SK-N-SH (cell line): ENCODE results near the gene IL10RA. TPM values are rescaled to one million over a fixed set of nuclear protein-coding genes. Genes with fewer than 3 reads are reported as not detected.

Source experiments
- CTCF ChIA-PET: fragments of 300-600, 350-600 bp; formaldehyde crosslinking; extraction: SDS; loops from one replicate; lab custom pipeline; 2021; lab: Yijun Ruan, JAX
- POLR2A ChIA-PET: fragments of 350-600 bp; sonication (Branson Sonifier 250); formaldehyde crosslinking; extraction: SDS; loops from one replicate; lab custom pipeline; 2020; ENCODE audit warnings: antibody characterized with exemption, inconsistent platforms; lab: Yijun Ruan, JAX
- DNase-seq: peaks from one replicate; pipeline ENCODE4 v3.0.0; 2012
- H2AFZ ChIP-seq: fragments of 200-600 bp; sonication (generic); 2 replicates; pipeline ENCODE4 v1.8.1; 2016; ENCODE audit warnings: antibody characterized with exemption, mild to moderate bottlenecking, low read depth
- H3F3A ChIP-seq: fragments of 200-600 bp; sonication (generic); replicated peaks from 2 replicates; pipeline ENCODE3; 2016; ENCODE audit warnings: antibody characterized with exemption, mild to moderate bottlenecking; ENCODE audit not compliant: insufficient read depth
- H3K27ac ChIP-seq, 2 experiments: fragments of 200-500 bp in 1 of 2; fragments of 200-600 bp in 1 of 2; sonication (Bioruptor generic) in 1 of 2; sonication (generic), shearing (Covaris generic) in 1 of 2; 2 replicates each; pipeline versions ENCODE4 v1.5.1 to v1.6.1; 2014 to 2016; ENCODE audit warnings: low read depth in 2 of 2, inconsistent platforms in 1 of 2, low read length in 1 of 2, mild to moderate bottlenecking in 1 of 2, mixed read lengths in 1 of 2
- H3K27me3 ChIP-seq: fragments of 200-600 bp; sonication (generic), shearing (Covaris generic); 2 replicates; pipeline ENCODE4 v1.6.1; 2016; ENCODE audit warnings: mixed run types; ENCODE audit not compliant: insufficient read depth
- H3K36me3 ChIP-seq, 2 experiments: fragments of 200-500 bp in 1 of 2; fragments of 200-600 bp in 1 of 2; sonication (Bioruptor generic) in 1 of 2; sonication (generic) in 1 of 2; replicated peaks in 1 of 2; 2 replicates each; pipeline versions ENCODE3 to v1.5.1; 2014 to 2016; ENCODE audit warnings: low read length in 1 of 2, mild to moderate bottlenecking in 1 of 2; ENCODE audit not compliant: insufficient read depth in 2 of 2, control insufficient read depth in 1 of 2
- H3K4me1 ChIP-seq, 2 experiments: fragments of 200-500 bp in 1 of 2; fragments of 200-600 bp in 1 of 2; sonication (Bioruptor generic) in 1 of 2; sonication (generic), shearing (Covaris generic) in 1 of 2; 2 replicates each; pipeline versions ENCODE4 v1.5.1 to v1.6.1; 2014 to 2016; ENCODE audit warnings: low read depth in 1 of 2, low read length in 1 of 2, mixed run types in 1 of 2; ENCODE audit not compliant: insufficient read depth in 2 of 2, control insufficient read depth in 1 of 2
- H3K4me2 ChIP-seq: fragments of 200-600 bp; sonication (generic), shearing (Covaris generic); 2 replicates; pipeline ENCODE4 v1.6.1; 2017; ENCODE audit warnings: mixed run types
- H3K4me3 ChIP-seq, 2 experiments: fragments of 200-500 bp in 1 of 2; fragments of 200-600 bp in 1 of 2; sonication (Bioruptor generic) in 1 of 2; sonication (generic), shearing (Covaris generic) in 1 of 2; 2 replicates each; pipeline versions ENCODE4 v1.5.1 to v1.8.1; 2014 to 2016; ENCODE audit warnings: low read depth in 2 of 2, inconsistent platforms in 1 of 2, low read length in 1 of 2, mild to moderate bottlenecking in 1 of 2, mixed read lengths in 1 of 2, moderate library complexity in 1 of 2
- H3K79me2 ChIP-seq: fragments of 200-600 bp; sonication (generic); 2 replicates; pipeline ENCODE4 v1.8.1; 2017; ENCODE audit warnings: mild to moderate bottlenecking; ENCODE audit not compliant: insufficient read depth
- H3K9ac ChIP-seq: fragments of 200-600 bp; sonication (generic); 2 replicates; pipeline ENCODE4 v1.6.1; 2017; ENCODE audit warnings: mixed run types
- H3K9me2 ChIP-seq: fragments of 200-600 bp; sonication (generic); 2 replicates; pipeline ENCODE4 v1.6.1; 2017; ENCODE audit warnings: mixed run types
- H3K9me3 ChIP-seq: fragments of 200-600 bp; sonication (generic); 2 replicates; pipeline ENCODE4 v1.6.1; 2017; ENCODE audit warnings: mixed run types, mild to moderate bottlenecking, moderate library complexity
- H4K20me1 ChIP-seq: fragments of 200-600 bp; sonication (generic); 2 replicates; pipeline ENCODE4 v1.6.1; 2017; ENCODE audit warnings: mild to moderate bottlenecking, mixed run types; ENCODE audit not compliant: insufficient read depth
- CHD2 ChIP-seq: fragments of 150-350 bp; IDR thresholded peaks from 2 replicates; pipeline ENCODE4 v1.6.1; 2018; ENCODE audit warnings: low read length; ENCODE audit not compliant: partially characterized antibody
- EZH2phosphoT487 ChIP-seq: fragments of 200-600 bp; sonication (generic); IDR thresholded peaks from 2 replicates; pipeline ENCODE4 v1.6.1; 2017; ENCODE audit warnings: low read depth, mixed run types, mild to moderate bottlenecking, antibody characterized with exemption, moderate library complexity, borderline replicate concordance
- FOXJ3 ChIP-seq: sonication (generic); formaldehyde crosslinking; IDR thresholded peaks from 2 replicates; pipeline ENCODE4 v1.5.1; 2020; ENCODE audit warnings: mild to moderate bottlenecking, missing genetic modification reagents
- FOXM1 ChIP-seq: IDR thresholded peaks from 2 replicates; pipeline ENCODE4 v1.4.0; 2012; ENCODE audit warnings: low read depth, mild to moderate bottlenecking
- GATA2 ChIP-seq: sonication (generic); formaldehyde crosslinking; IDR thresholded peaks from 2 replicates; pipeline ENCODE4 v1.5.0; 2020; ENCODE audit warnings: mild to moderate bottlenecking, missing genetic modification reagents
- MXI1 ChIP-seq: IDR thresholded peaks from 2 replicates; pipeline ENCODE4 v1.6.1; 2012; ENCODE audit warnings: mild to moderate bottlenecking, low read depth, low read length, improper control_type of control experiment
- NRF1 ChIP-seq: IDR thresholded peaks from 2 replicates; pipeline ENCODE4 v1.6.1; 2012; ENCODE audit warnings: low read depth, mild to moderate bottlenecking, low read length
- POLR2AphosphoS5 ChIP-seq: IDR thresholded peaks from 2 replicates; pipeline ENCODE4 v1.6.1; 2012; ENCODE audit warnings: low read depth, low read length
- RAD21 ChIP-seq: IDR thresholded peaks from 2 replicates; pipeline ENCODE4 v1.6.1; 2012; ENCODE audit warnings: mild to moderate bottlenecking, low read length
- RCOR1 ChIP-seq: fragments of 150-350 bp; IDR thresholded peaks from 2 replicates; pipeline ENCODE4 v1.6.1; 2017; ENCODE audit warnings: antibody characterized with exemption, low read length
- RFX5 ChIP-seq: IDR thresholded peaks from 2 replicates; pipeline ENCODE4 v1.6.1; 2012; ENCODE audit warnings: mild to moderate bottlenecking, improper control_type of control experiment, low read length
- SIN3A ChIP-seq: IDR thresholded peaks from 2 replicates; pipeline ENCODE4 v1.6.1; 2012; ENCODE audit warnings: low read depth, mild to moderate bottlenecking, low read length, moderate library complexity, borderline replicate concordance
- SMC3 ChIP-seq: IDR thresholded peaks from 2 replicates; pipeline ENCODE4 v1.6.1; 2012; ENCODE audit warnings: low read depth, low read length, improper control_type of control experiment
- TAF1 ChIP-seq: IDR thresholded peaks from 2 replicates; pipeline ENCODE4 v1.6.1; 2012; ENCODE audit warnings: low read depth, mild to moderate bottlenecking, low read length, moderate library complexity, borderline replicate concordance
- TCF12 ChIP-seq: IDR thresholded peaks from 2 replicates; pipeline ENCODE4 v1.4.0; 2012
- TEAD4 ChIP-seq: IDR thresholded peaks from 2 replicates; pipeline ENCODE4 v1.4.0; 2012; ENCODE audit warnings: mild to moderate bottlenecking, borderline replicate concordance; ENCODE audit not compliant: insufficient read depth
- YY1 ChIP-seq: IDR thresholded peaks from 2 replicates; pipeline ENCODE4 v1.4.0; 2012; ENCODE audit warnings: low read depth, mild to moderate bottlenecking
- WGBS: methylation state at CpG from one replicate; pipeline ENCODE4 v1.1.6; 2017; ENCODE audit warnings: low lambda C conversion rate; 5-methylcytosine and 5-hydroxymethylcytosine counted together
- polyA plus RNA-seq, 3 experiments: library from polyadenylated mRNA; depleted of rRNA; stranded (reverse); fragments of >200 nt; gene quantifications; 2 replicates each; pipeline ENCODE4 v1.2.3, GENCODE V29; 2012
- TF ChIP-seq, protein P1 (sequence below): fragments of 200-600 bp; sonication (generic); IDR thresholded peaks from 2 replicates; pipeline ENCODE4 v1.6.1; 2017; ENCODE audit warnings: antibody characterized with exemption, mild to moderate bottlenecking, moderate library complexity
- TF ChIP-seq, protein P2 (sequence below): IDR thresholded peaks from 2 replicates; pipeline ENCODE4 v1.4.0; 2012; ENCODE audit warnings: low read depth
- TF ChIP-seq, protein P3 (sequence below): fragments of 150-350 bp; IDR thresholded peaks from 2 replicates; pipeline ENCODE4 v1.6.1; 2017; ENCODE audit warnings: antibody characterized with exemption, low read length, low read depth, borderline replicate concordance
- TF ChIP-seq, protein P4 (sequence below): IDR thresholded peaks from 2 replicates; pipeline ENCODE4 v1.6.1; 2012; ENCODE audit warnings: mild to moderate bottlenecking, low read depth, low read length, moderate library complexity

IL10RA gene
- polyA plus RNA-seq, 1 of the 3 experiments (the other 2 are of a cell fraction), result not detected

- H3K4me1 ChIP-seq, result no peaks in the 10 kb centered on the region; a peak in 1 of 4 replicates
- no peak overlapping the region for H3K4me3 ChIP-seq
- no peak overlapping the region for H3K27ac ChIP-seq
- H3K9me2 ChIP-seq, result no peaks in the 10 kb centered on the region
- no peaks in the 10 kb centered on the region for H3K36me3 ChIP-seq
- CTCF ChIA-PET, result no interaction called here
- no peak overlapping the region for H2AFZ ChIP-seq
- no peak overlapping the region for H3K9ac ChIP-seq
- 0 out of 2 replicates have a peak, but pooled peaks cover 4% of the 10 kb centered on the region for H3K9me3 ChIP-seq
- TF ChIP-seq GATA2 (CRISPR knock-in tag), result no peak
- no peak for TF ChIP-seq FOXM1
- TF ChIP-seq, protein P1, sequence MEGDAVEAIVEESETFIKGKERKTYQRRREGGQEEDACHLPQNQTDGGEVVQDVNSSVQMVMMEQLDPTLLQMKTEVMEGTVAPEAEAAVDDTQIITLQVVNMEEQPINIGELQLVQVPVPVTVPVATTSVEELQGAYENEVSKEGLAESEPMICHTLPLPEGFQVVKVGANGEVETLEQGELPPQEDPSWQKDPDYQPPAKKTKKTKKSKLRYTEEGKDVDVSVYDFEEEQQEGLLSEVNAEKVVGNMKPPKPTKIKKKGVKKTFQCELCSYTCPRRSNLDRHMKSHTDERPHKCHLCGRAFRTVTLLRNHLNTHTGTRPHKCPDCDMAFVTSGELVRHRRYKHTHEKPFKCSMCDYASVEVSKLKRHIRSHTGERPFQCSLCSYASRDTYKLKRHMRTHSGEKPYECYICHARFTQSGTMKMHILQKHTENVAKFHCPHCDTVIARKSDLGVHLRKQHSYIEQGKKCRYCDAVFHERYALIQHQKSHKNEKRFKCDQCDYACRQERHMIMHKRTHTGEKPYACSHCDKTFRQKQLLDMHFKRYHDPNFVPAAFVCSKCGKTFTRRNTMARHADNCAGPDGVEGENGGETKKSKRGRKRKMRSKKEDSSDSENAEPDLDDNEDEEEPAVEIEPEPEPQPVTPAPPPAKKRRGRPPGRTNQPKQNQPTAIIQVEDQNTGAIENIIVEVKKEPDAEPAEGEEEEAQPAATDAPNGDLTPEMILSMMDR, result no peak
- TF ChIP-seq RFX5, result no peak
- TF ChIP-seq RCOR1, result no peak
- TF ChIP-seq SIN3A, result no peak
- no peak for TF ChIP-seq YY1
- no peak for TF ChIP-seq TCF12
- TF ChIP-seq CHD2, result no peak
- no peak for TF ChIP-seq RAD21
- no peak for TF ChIP-seq MXI1
- TF ChIP-seq, protein P2, sequence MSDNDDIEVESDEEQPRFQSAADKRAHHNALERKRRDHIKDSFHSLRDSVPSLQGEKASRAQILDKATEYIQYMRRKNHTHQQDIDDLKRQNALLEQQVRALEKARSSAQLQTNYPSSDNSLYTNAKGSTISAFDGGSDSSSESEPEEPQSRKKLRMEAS, result no peak
- no peak for TF ChIP-seq NRF1
- TF ChIP-seq POLR2AphosphoS5, result no peak
- TF ChIP-seq SMC3, result no peak
- TF ChIP-seq, protein P3, sequence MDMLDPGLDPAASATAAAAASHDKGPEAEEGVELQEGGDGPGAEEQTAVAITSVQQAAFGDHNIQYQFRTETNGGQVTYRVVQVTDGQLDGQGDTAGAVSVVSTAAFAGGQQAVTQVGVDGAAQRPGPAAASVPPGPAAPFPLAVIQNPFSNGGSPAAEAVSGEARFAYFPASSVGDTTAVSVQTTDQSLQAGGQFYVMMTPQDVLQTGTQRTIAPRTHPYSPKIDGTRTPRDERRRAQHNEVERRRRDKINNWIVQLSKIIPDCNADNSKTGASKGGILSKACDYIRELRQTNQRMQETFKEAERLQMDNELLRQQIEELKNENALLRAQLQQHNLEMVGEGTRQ, result no peak
- no peak for TF ChIP-seq TAF1
- TF ChIP-seq, all 33 proteins: peak for 0
- Histone ChIP-seq H3K4me2 (no peak overlapping the region), H3K27me3 (no peaks in the 10 kb centered on the region; the same call in 1 of the 2 replicates), H3K79me2 (no peaks in the 10 kb centered on the region), H3F3A (no peaks in the 10 kb centered on the region), H4K20me1 (no peaks in the 10 kb centered on the region)
- POLR2A ChIA-PET, result no interaction called here
- 9% methylated on average over 2 of the region's 2 CpGs for WGBS
- no peak for DNase-seq
These were observed 32.2 kb downstream of the IL10RA start for GRCh38 chr11:118018401-118018800.

DNA sequence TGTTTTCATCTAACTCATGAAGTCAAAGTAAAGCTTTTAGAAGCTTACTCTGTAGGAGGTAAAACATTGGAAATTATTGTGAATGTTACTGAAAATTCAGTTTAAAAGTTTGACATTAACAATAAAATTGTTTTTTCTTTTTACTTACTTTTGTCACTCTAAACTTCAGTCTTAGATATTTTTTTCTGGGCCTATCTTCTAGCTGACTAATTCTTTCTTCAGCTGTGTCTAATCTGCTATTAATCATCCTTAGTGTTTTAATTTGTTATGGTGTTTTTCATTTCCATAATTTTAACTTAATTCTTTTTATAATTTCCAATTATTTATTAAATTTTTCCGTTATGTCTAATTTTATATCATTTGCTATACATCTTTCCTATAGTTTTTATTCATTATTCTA is 35.0 kb downstream of the IL10RA start:
- no peak overlapping the region for H3K9ac ChIP-seq
- CTCF ChIA-PET, result interaction anchor here (0.7 to 1.7 kb wide), 2 partner anchors 32 to 204 kb away, joined by 3 to 5 read pairs; no protein-coding TSS in a partner anchor
- POLR2A ChIA-PET, result no interaction called here
- H3K27me3 ChIP-seq, result no peaks in the 10 kb centered on the region; the same call in 1 of the 2 replicates
- no peak overlapping the region for H3K27ac ChIP-seq
- no peaks in the 10 kb centered on the region for H4K20me1 ChIP-seq
- H3K4me3 ChIP-seq, result no peak overlapping the region
- H3K4me2 ChIP-seq, result no peak overlapping the region
- H3K4me1 ChIP-seq, result no peaks in the 10 kb centered on the region; a peak in 1 of 4 replicates
- no peaks in the 10 kb centered on the region for H3K9me2 ChIP-seq
- WGBS, result 3% methylated on average over 1 of the region's 1 CpG
- H3K9me3 ChIP-seq, result 0 out of 2 replicates have a peak, but pooled peaks cover 4% of the 10 kb centered on the region
- H3K79me2 ChIP-seq, result no peaks in the 10 kb centered on the region
- H3F3A ChIP-seq, result no peaks in the 10 kb centered on the region
- no peaks in the 10 kb centered on the region for H3K36me3 ChIP-seq
- no peak for DNase-seq
- no peak overlapping the region for H2AFZ ChIP-seq
- TF ChIP-seq FOXJ3 (CRISPR knock-in tag) (no peak), TEAD4 (no peak), POLR2AphosphoS5 (no peak), EZH2phosphoT487 (no peak), TCF12 (no peak), RCOR1 (no peak)
- TF ChIP-seq, protein P4, sequence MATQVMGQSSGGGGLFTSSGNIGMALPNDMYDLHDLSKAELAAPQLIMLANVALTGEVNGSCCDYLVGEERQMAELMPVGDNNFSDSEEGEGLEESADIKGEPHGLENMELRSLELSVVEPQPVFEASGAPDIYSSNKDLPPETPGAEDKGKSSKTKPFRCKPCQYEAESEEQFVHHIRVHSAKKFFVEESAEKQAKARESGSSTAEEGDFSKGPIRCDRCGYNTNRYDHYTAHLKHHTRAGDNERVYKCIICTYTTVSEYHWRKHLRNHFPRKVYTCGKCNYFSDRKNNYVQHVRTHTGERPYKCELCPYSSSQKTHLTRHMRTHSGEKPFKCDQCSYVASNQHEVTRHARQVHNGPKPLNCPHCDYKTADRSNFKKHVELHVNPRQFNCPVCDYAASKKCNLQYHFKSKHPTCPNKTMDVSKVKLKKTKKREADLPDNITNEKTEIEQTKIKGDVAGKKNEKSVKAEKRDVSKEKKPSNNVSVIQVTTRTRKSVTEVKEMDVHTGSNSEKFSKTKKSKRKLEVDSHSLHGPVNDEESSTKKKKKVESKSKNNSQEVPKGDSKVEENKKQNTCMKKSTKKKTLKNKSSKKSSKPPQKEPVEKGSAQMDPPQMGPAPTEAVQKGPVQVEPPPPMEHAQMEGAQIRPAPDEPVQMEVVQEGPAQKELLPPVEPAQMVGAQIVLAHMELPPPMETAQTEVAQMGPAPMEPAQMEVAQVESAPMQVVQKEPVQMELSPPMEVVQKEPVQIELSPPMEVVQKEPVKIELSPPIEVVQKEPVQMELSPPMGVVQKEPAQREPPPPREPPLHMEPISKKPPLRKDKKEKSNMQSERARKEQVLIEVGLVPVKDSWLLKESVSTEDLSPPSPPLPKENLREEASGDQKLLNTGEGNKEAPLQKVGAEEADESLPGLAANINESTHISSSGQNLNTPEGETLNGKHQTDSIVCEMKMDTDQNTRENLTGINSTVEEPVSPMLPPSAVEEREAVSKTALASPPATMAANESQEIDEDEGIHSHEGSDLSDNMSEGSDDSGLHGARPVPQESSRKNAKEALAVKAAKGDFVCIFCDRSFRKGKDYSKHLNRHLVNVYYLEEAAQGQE, result no peak
